ENCODE measurements around the gene CD40. TPM values are rescaled to one million over a fixed set of nuclear protein-coding genes. Genes with fewer than 3 reads are reported as not detected.

CD40 gene
- total and polyA plus RNA-seq, 10 of the 15 experiments (the other 5 are each of a cell fraction or from before 2014, with no cell fraction given): 40.8 to 193 (median 89.5) TPM

- TF ChIP-seq ZSCAN29 (IDR thresholded peaks at IDR 0.05): no peak
- no peak for TF ChIP-seq CHD4 (IDR thresholded peaks at IDR 0.05)
- TF ChIP-seq GATAD2B (conservative IDR thresholded peaks at IDR 0.05; ENCODE audit: low read depth): 0 out of 2 replicates have a peak, but pooled peaks have one; percentile 28
- TF ChIP-seq SPI1 (IDR thresholded peaks at IDR 0.05; ENCODE audit: borderline replicate concordance, insufficient read depth, low read depth, low read length): peak; percentile 89
- TF ChIP-seq JUND (IDR thresholded peaks at IDR 0.05; ENCODE audit: low read depth, low read length): peak; percentile 58; the same call in 1 of the 2 replicates
- TF ChIP-seq STAT3 (IDR thresholded peaks at IDR 0.05; ENCODE audit: low read depth, low read length): 0 out of 2 replicates have a peak, but pooled peaks have one; percentile 42
- peak; percentile 87 for TF ChIP-seq CREM (IDR thresholded peaks at IDR 0.05; ENCODE audit: low read depth)
- TF ChIP-seq BRCA1 (IDR thresholded peaks at IDR 0.05; ENCODE audit: low read depth, low read length): no peak
- TF ChIP-seq CBX3 (IDR thresholded peaks at IDR 0.05; ENCODE audit: borderline replicate concordance, low read depth): no peak
- peak in 1 of 2 experiments; percentile 89; a peak in 2 of 3 replicates for TF ChIP-seq EGR1 (IDR thresholded peaks at IDR 0.05; ENCODE audit: borderline replicate concordance in 1 of 2, low read depth in 2 of 2, low read length in 2 of 2)
- TF ChIP-seq MLLT1 (IDR thresholded peaks at IDR 0.05): peak; percentile 73
- TF ChIP-seq TCF3 (IDR thresholded peaks at IDR 0.05; ENCODE audit: borderline replicate concordance, insufficient read depth, low read depth, low read length): peak; percentile 20; the same call in 1 of the 2 replicates
- TF ChIP-seq SUZ12 (IDR thresholded peaks at IDR 0.05; ENCODE audit: unreplicated experiment): no peak
- TF ChIP-seq BCL11A (IDR thresholded peaks at IDR 0.05; ENCODE audit: low read depth, low read length): peak; percentile 75
- peak; percentile 63; the same call in 1 of the 2 replicates for TF ChIP-seq HDGF (IDR thresholded peaks at IDR 0.05)
- peak; percentile 91 for TF ChIP-seq YBX1 (IDR thresholded peaks at IDR 0.05)
- TF ChIP-seq NRF1 (conservative IDR thresholded peaks at IDR 0.05; ENCODE audit: low read depth, low read length): no peak
- no peak; the same call in 1 of the 2 replicates for TF ChIP-seq MTA3 (IDR thresholded peaks at IDR 0.05; ENCODE audit: borderline replicate concordance, low read length)
- no peak for TF ChIP-seq SP1 (IDR thresholded peaks at IDR 0.05; ENCODE audit: low read depth, low read length)
- no peak for TF ChIP-seq ZZZ3 (IDR thresholded peaks at IDR 0.05; ENCODE audit: control insufficient read depth, insufficient read length, low read depth)
- TF ChIP-seq SMAD1 (IDR thresholded peaks at IDR 0.05; ENCODE audit: low read depth, partially characterized antibody): no peak
- no peak for TF ChIP-seq POLR2AphosphoS5 (IDR thresholded peaks at IDR 0.05; ENCODE audit: low read length)
- TF ChIP-seq RB1 (IDR thresholded peaks at IDR 0.05; ENCODE audit: borderline replicate concordance): no peak
- peak; percentile 96 for TF ChIP-seq RUNX3 (IDR thresholded peaks at IDR 0.05; ENCODE audit: low read length)
- TF ChIP-seq SUPT20H (IDR thresholded peaks at IDR 0.05; ENCODE audit: borderline replicate concordance, control insufficient read depth, low read depth, low read length): no peak
- no peak for TF ChIP-seq KAT2A (conservative IDR thresholded peaks at IDR 0.05; ENCODE audit: control insufficient read depth, low read depth, low read length)
- no peak for TF ChIP-seq BCLAF1 (IDR thresholded peaks at IDR 0.05)
- peak; percentile 91 to 94 for TF ChIP-seq IKZF2 (IDR thresholded peaks at IDR 0.05)
- no peak for TF ChIP-seq ESRRA (IDR thresholded peaks at IDR 0.05; ENCODE audit: low read length)
These were observed 6.9 kb upstream of the CD40 start (continued) for GRCh38 chr20:46111028-46111835.

Data from GM12878 (cell line).